Anterior cingulate cortex (tissue), 58 donors: ENCODE data around the gene SYCN.

ENCODE experiments used
- DNase-seq, 58 donors: peaks; one replicate each; lab custom pipeline; 2025; lab: John Stamatoyannopoulos, UW

The SYCN gene

GRCh38 chr19:39173502-39173991 is 30.5 kb downstream of the SYCN start:
- no peak for DNase-seq

GRCh38 chr19:39172700-39173501 is 31.2 kb downstream of the SYCN start:
- DNase-seq: no peak

- no peak for DNase-seq
Observed at GRCh38 chr19:39171479-39172465, 32.3 kb downstream of the SYCN start.

GRCh38 chr19:39170386-39171231 is 33.5 kb downstream of the SYCN start:
- DNase-seq: peak in 1 of 58 donors; percentile 1

GRCh38 chr19:39169143-39169810 is 34.8 kb downstream of the SYCN start:
- no peak for DNase-seq

GRCh38 chr19:39168258-39169142 is 35.6 kb downstream of the SYCN start:
- no peak for DNase-seq

- no peak for DNase-seq
Observed at GRCh38 chr19:39167461-39168257, 36.4 kb downstream of the SYCN start.

- peak in 13 of 58 donors; percentile 3 to 47 (median 14) for DNase-seq
Observed at GRCh38 chr19:39166571-39167391, 37.3 kb downstream of the SYCN start.

- no peak for DNase-seq
Observed at GRCh38 chr19:39165857-39166256, 38.2 kb downstream of the SYCN start.

- no peak for DNase-seq
Observed at GRCh38 chr19:39164289-39164688, 39.8 kb downstream of the SYCN start.

- no peak for DNase-seq
Observed at GRCh38 chr19:39163621-39164020, 40.4 kb downstream of the SYCN start.

- no peak for DNase-seq
Observed at GRCh38 chr19:39162441-39163043, 41.5 kb downstream of the SYCN start.

- no peak for DNase-seq
Observed at GRCh38 chr19:39160889-39161672, 43.0 kb downstream of the SYCN start.

- no peak for DNase-seq
Observed at GRCh38 chr19:39160523-39160861, 43.6 kb downstream of the SYCN start.

- DNase-seq: no peak
Observed at GRCh38 chr19:39158646-39159260, 45.3 kb downstream of the SYCN start.
